A549 (cell line): Measurements from ENCODE around the gene PYGB. TPM values are rescaled to one million over a fixed set of nuclear protein-coding genes. Genes with fewer than 3 reads are reported as not detected.

Experiments
- ATAC-seq, 2 experiments: fragments of 200-7000 bp in 1 of 2; fragments of >200 bp in 1 of 2; cut with Nextera tagmentation in 1 of 2; cut with Tn5 transposase in 1 of 2; 3 replicates each; pipeline versions ENCODE4 v1.8.0 to v1.9.1; 2018 to 2020; ENCODE audit warnings: mild to moderate bottlenecking in 1 of 2, moderate library complexity in 1 of 2
- CTCF ChIA-PET: fragments of 300-600 bp; sonication (Branson Sonifier 250); formaldehyde crosslinking; extraction: SDS; loops from one replicate; lab custom pipeline; 2021; ENCODE audit warnings: antibody characterized with exemption, inconsistent platforms; lab: Yijun Ruan, JAX
- POLR2A ChIA-PET: fragments of 350-600 bp; formaldehyde crosslinking; extraction: SDS; loops from one replicate; lab custom pipeline; 2021; ENCODE audit warnings: antibody characterized with exemption, inconsistent platforms; lab: Yijun Ruan, JAX
- DNase-seq, 2 experiments: peaks; one replicate each; pipeline versions ENCODE4 v3.0.0 to v3.0.0-alpha.2; 2011 to 2016; ENCODE audit warnings: low read depth in 1 of 2, low spot score in 1 of 2
- FAIRE-seq: peaks from 2 replicates; lab custom pipeline; 2011; peaks lifted over from hg19 to GRCh38; lab: Jason Lieb, UNC
- H3K27ac ChIP-seq, 2 experiments: fragments of >200 bp; sonication (Bioruptor Twin); formaldehyde crosslinking; 3 replicates each; pipeline ENCODE4 v1.5.1; 2016 to 2017
- H3K4me1 ChIP-seq: fragments of >200 bp; sonication (Bioruptor Twin); formaldehyde crosslinking; 3 replicates; pipeline ENCODE4 v1.6.1; 2016
- H3K4me2 ChIP-seq: fragments of >200 bp; sonication (Bioruptor Twin); formaldehyde crosslinking; 3 replicates; pipeline ENCODE4 v1.6.1; 2016
- H3K4me3 ChIP-seq: fragments of >200 bp; sonication (Bioruptor Twin); formaldehyde crosslinking; 3 replicates; pipeline ENCODE4 v1.5.1; 2016
- H3K9me3 ChIP-seq: fragments of >200 bp; sonication (Bioruptor Twin); formaldehyde crosslinking; 3 replicates; pipeline ENCODE4 v1.6.1; 2016
- BCL3 ChIP-seq: fragments of >200 bp; sonication (Bioruptor Twin); formaldehyde crosslinking; IDR thresholded peaks from 3 replicates; pipeline ENCODE4 v1.6.1; 2016
- CBX2 ChIP-seq: fragments of 200-600 bp; sonication (generic); IDR thresholded peaks from 2 replicates; pipeline ENCODE4 v1.6.1; 2016; ENCODE audit warnings: low read depth, mild to moderate bottlenecking, borderline replicate concordance
- CBX8 ChIP-seq: fragments of 200-600 bp; sonication (generic); IDR thresholded peaks from 2 replicates; pipeline ENCODE4 v1.6.1; 2016
- CHD2 ChIP-seq: fragments of 150-350 bp; IDR thresholded peaks from 2 replicates; pipeline ENCODE4 v1.6.1; 2014; ENCODE audit warnings: low read length; ENCODE audit not compliant: partially characterized antibody
- E2F6 ChIP-seq: IDR thresholded peaks from 2 replicates; pipeline ENCODE4 v1.6.1; 2012; ENCODE audit warnings: low read depth, borderline replicate concordance
- EHF ChIP-seq: fragments of 250-450 bp; sonication (Bioruptor Pico); IDR thresholded peaks from 2 replicates; pipeline ENCODE4 v1.5.0; 2020; ENCODE audit warnings: mild to moderate bottlenecking
- EP300 ChIP-seq, 2 experiments: fragments of >200 bp; sonication (Bioruptor Twin); formaldehyde crosslinking; IDR thresholded peaks; 2 replicates in 1 of 2; 3 replicates in 1 of 2; pipeline ENCODE4 v1.6.1; 2016 to 2017
- FOSB ChIP-seq: fragments of 250-450 bp; sonication (Bioruptor Pico); IDR thresholded peaks from 2 replicates; pipeline ENCODE4 v1.5.0; 2020; ENCODE audit warnings: mild to moderate bottlenecking, moderate library complexity
- FOSL2 ChIP-seq, 2 experiments: fragments of 450-650 bp in 1 of 2; fragments of >200 bp in 1 of 2; sonication (Bioruptor Twin) in 1 of 2; formaldehyde crosslinking; IDR thresholded peaks; 2 replicates each; pipeline versions ENCODE4 v1.5.0 to v1.6.1; 2016 to 2020; ENCODE audit warnings: mild to moderate bottlenecking in 1 of 2, moderate library complexity in 1 of 2
- HMGXB4 ChIP-seq: fragments of 250-450 bp; sonication (Bioruptor Pico); IDR thresholded peaks from 2 replicates; pipeline ENCODE4 v1.5.0; 2021; ENCODE audit warnings: mild to moderate bottlenecking, moderate library complexity, borderline replicate concordance
- HOXA7 ChIP-seq: fragments of 250-450 bp; sonication (Bioruptor Pico); IDR thresholded peaks from 2 replicates; pipeline ENCODE4 v1.5.0; 2020; ENCODE audit warnings: mild to moderate bottlenecking, moderate library complexity
- HOXB13 ChIP-seq: fragments of 250-450 bp; sonication (Bioruptor Pico); IDR thresholded peaks from 2 replicates; pipeline ENCODE4 v1.5.0; 2020; ENCODE audit warnings: low read depth, mild to moderate bottlenecking, moderate library complexity
- JUN ChIP-seq, 2 experiments: fragments of >200 bp; sonication (Bioruptor Twin); formaldehyde crosslinking; IDR thresholded peaks; 2 replicates in 1 of 2; 3 replicates in 1 of 2; pipeline ENCODE4 v1.6.1; 2016 to 2017
- KDM1A ChIP-seq: fragments of 200-600 bp; sonication (generic); IDR thresholded peaks from 2 replicates; pipeline ENCODE4 v1.6.1; 2016; ENCODE audit warnings: low read depth, mild to moderate bottlenecking
- KDM5A ChIP-seq: fragments of 200-600 bp; sonication (generic); IDR thresholded peaks from 2 replicates; pipeline ENCODE4 v1.6.1; 2016; ENCODE audit warnings: antibody characterized with exemption, mild to moderate bottlenecking
- MAFK ChIP-seq: fragments of 450-650 bp; IDR thresholded peaks from 2 replicates; pipeline ENCODE4 v1.6.1; 2014; ENCODE audit not compliant: partially characterized antibody
- NPAS2 ChIP-seq: fragments of 250-450 bp; sonication (Bioruptor Pico); IDR thresholded peaks from 2 replicates; pipeline ENCODE4 v1.8.0; 2022; ENCODE audit warnings: mild to moderate bottlenecking, moderate library complexity, borderline replicate concordance
- PBX3 ChIP-seq: IDR thresholded peaks from 2 replicates; pipeline ENCODE4 v1.6.1; 2012
- RAD21 ChIP-seq, 2 experiments: fragments of >200 bp in 1 of 2; sonication (Bioruptor Twin) in 1 of 2; formaldehyde crosslinking in 1 of 2; IDR thresholded peaks in 1 of 2; conservative IDR thresholded peaks in 1 of 2; 2 replicates in 1 of 2; 3 replicates in 1 of 2; pipeline ENCODE4 v1.6.1; 2012 to 2018; ENCODE audit warnings: inconsistent platforms in 1 of 2
- RFX5 ChIP-seq: fragments of 450-650 bp; IDR thresholded peaks from 2 replicates; pipeline ENCODE4 v1.7.1; 2014; ENCODE audit warnings: antibody characterized with exemption, mild to moderate bottlenecking, moderate library complexity
- SREBF2 ChIP-seq: fragments of 450-650 bp; IDR thresholded peaks from 2 replicates; pipeline ENCODE4 v1.6.1; 2014; ENCODE audit warnings: mild to moderate bottlenecking, moderate library complexity
- TP53 ChIP-seq: fragments of 250-450 bp; sonication (Bioruptor Pico); IDR thresholded peaks from 2 replicates; pipeline ENCODE4 v1.5.0; 2021; ENCODE audit warnings: mild to moderate bottlenecking, moderate library complexity
- ZC3H11A ChIP-seq: fragments of 450-650 bp; IDR thresholded peaks from 2 replicates; pipeline ENCODE4 v1.6.1; 2014; ENCODE audit warnings: antibody characterized with exemption, mild to moderate bottlenecking
- ZFP36 ChIP-seq: fragments of 450-650 bp; IDR thresholded peaks from 2 replicates; pipeline ENCODE4 v1.6.1; 2014; ENCODE audit warnings: borderline replicate concordance; ENCODE audit not compliant: partially characterized antibody
- WGBS: methylation state at CpG from one replicate; pipeline ENCODE4 v1.1.6; 2017; ENCODE audit errors: missing lambda C conversion rate; 5-methylcytosine and 5-hydroxymethylcytosine counted together
- polyA plus RNA-seq, 4 experiments: library from polyadenylated mRNA; depleted of rRNA in 3 of 4; stranded (reverse); fragments of >200 nt; fragmentation: RNase III in 1 of 4; extraction: RNeasy Plus Mini Kit Qiagen cat#74134 plus additional on column Dnase treatment in 1 of 4; gene quantifications; 2 replicates in 3 of 4; 3 replicates in 1 of 4; pipeline ENCODE4 v1.2.3, GENCODE V29; 2011 to 2017

PYGB gene
- polyA plus RNA-seq, 2 of the 4 experiments (the other 2 are of a cell fraction) = 93.2 to 100 TPM

- TF ChIP-seq E2F6 (no peak), RFX5 (no peak)
- TF ChIP-seq, all 56 proteins: peak for 0
Observed at GRCh38 chr20:25257130-25257529, 9.2 kb downstream of the PYGB start (continued).

- Histone ChIP-seq H3K4me3 (no peak overlapping the region), H3K27ac (no peak overlapping the region), H3K4me1 (peaks cover 30% of the 10 kb centered on the region), H3K4me2 (no peak overlapping the region), H3K9me3 (0 out of 3 replicates have a peak, but pooled peaks cover 5% of the 10 kb centered on the region)
- FAIRE-seq (no peak), DNase-seq (no peak), ATAC-seq (no peak)
- TF ChIP-seq SREBF2 (no peak), EP300 (IDR thresholded peaks at IDR 0.05) (no peak), KDM5A (no peak), RAD21 (conservative IDR thresholded peaks at IDR 0.05 in 1 of 2, IDR thresholded peaks at IDR 0.05 in 1 of 2) (no peak), JUN (IDR thresholded peaks at IDR 0.05) (no peak), KDM1A (no peak), TP53 (CRISPR knock-in tag) (no peak), CBX8 (no peak), ZC3H11A (no peak), FOSL2 (IDR thresholded peaks at IDR 0.05) (no peak), FOSL2 (CRISPR knock-in tag; IDR thresholded peaks at IDR 0.05) (no peak), MAFK (no peak), E2F6 (no peak), BCL3 (no peak), CHD2 (no peak), NPAS2 (CRISPR knock-in tag) (no peak), HOXB13 (no peak), FOSB (CRISPR knock-in tag) (no peak)
- ChIA-PET CTCF (interaction anchor here (0.6 to 5.1 kb wide), 9 partner anchors 10 to 264 kb away, joined by 3 to 30 read pairs (median 3); partner anchors contain the start of genes APMAP, ENTPD6 and PYGB), POLR2A (no interaction called here)
- 88% methylated on average over 10 of the region's 10 CpGs for WGBS
Observed at GRCh38 chr20:25257756-25258475, 10.0 kb downstream of the PYGB start.

GRCh38 chr20:25258476-25258805 is 10.6 kb downstream of the PYGB start:
- Histone ChIP-seq H3K4me3 (no peak overlapping the region), H3K4me1 (peaks cover 26% of the 10 kb centered on the region), H3K27ac (no peak overlapping the region), H3K4me2 (no peak overlapping the region), H3K9me3 (0 out of 3 replicates have a peak, but pooled peaks cover 5% of the 10 kb centered on the region)
- WGBS = 82% methylated on average over 8 of the region's 8 CpGs
- CTCF ChIA-PET = interaction anchor here (1.2 to 4.9 kb wide), 5 partner anchors 11 to 263 kb away, joined by 3 to 29 read pairs (median 3); partner anchors contain the start of gene PYGB
- FAIRE-seq (no peak), DNase-seq (no peak), ATAC-seq (no peak)
- TF ChIP-seq KDM1A (no peak), EHF (no peak), EP300 (IDR thresholded peaks at IDR 0.05) (no peak), ZFP36 (no peak), HMGXB4 (CRISPR knock-in tag) (no peak), E2F6 (no peak), NPAS2 (CRISPR knock-in tag) (no peak), PBX3 (no peak), FOSL2 (IDR thresholded peaks at IDR 0.05) (no peak), FOSL2 (CRISPR knock-in tag; IDR thresholded peaks at IDR 0.05) (no peak), CBX2 (no peak), HOXA7 (CRISPR knock-in tag) (no peak)
- POLR2A ChIA-PET = no interaction called here
